GM18507 (cell line): ENCODE results near the gene NBPF10.
"Not testable (repeated sequence)": the region's sequence is repeated elsewhere in the genome, so short reads cannot be mapped to it uniquely, and the experiment has no call there.

Experiments used
- DNase-seq: peaks from one replicate; pipeline ENCODE4 v3.0.0; 2011; ENCODE audit warnings: low read depth; ENCODE audit not compliant: insufficient read length; ENCODE audit errors: extremely low spot score
- FAIRE-seq: peaks from 2 replicates; lab custom pipeline; 2011; peaks lifted over from hg19 to GRCh38; lab: Jason Lieb, UNC

Gene NBPF10

GRCh38 chr1:146144465-146144864 lies at the start of gene NBPF10:
NBPF10 (minus strand) TSS chr1:146144804; CDS start chr1:146144769, 35 bp downstream.
- not testable (repeated sequence) for FAIRE-seq

GRCh38 chr1:146174531-146174930 lies 29.9 kb upstream of the NBPF10 start:
- DNase-seq, FAIRE-seq: not testable (repeated sequence)

More at GRCh38 chr1:146144465-146144864, at the start of gene NBPF10:
- not testable (repeated sequence) for DNase-seq

GRCh38 chr1:146167740-146168139 lies 23.1 kb upstream of the NBPF10 start:
- DNase-seq, FAIRE-seq: not testable (repeated sequence)

GRCh38 chr1:146167273-146167672 lies 22.7 kb upstream of the NBPF10 start:
- DNase-seq, FAIRE-seq: not testable (repeated sequence)
